Endometrial microvascular endothelial cells (primary cell): ENCODE data around the gene MYO15B. TPM values are rescaled to one million over a fixed set of nuclear protein-coding genes. Genes with fewer than 3 reads are reported as not detected.

ENCODE experiments used
- in situ Hi-C: cut with HindIII; loops from 2 replicates; pipeline ENCODE4 v1.10.0; 2017; ENCODE audit warnings: low sequenced_read_pairs, low pct_unique_long_range_greater_than_20kb; ENCODE audit errors: inconsistent ontology term
- total RNA-seq: library from RNA; depleted of rRNA; stranded (reverse); fragments of >200 nt; gene quantifications from one replicate; pipeline ENCODE4 v1.2.3, GENCODE V29; 2015; ENCODE audit errors: inconsistent ontology term

MYO15B gene
- total RNA-seq, 1 donor from 2014 or later, result under 0.01 TPM

- in situ Hi-C loops, result no loop called here
Observed at GRCh38 chr17:75673487-75673886, 85.9 kb downstream of the MYO15B start.

Other genes with a start within 250 kb of the MYO15B start
- gene GRB2, start 182.1 kb upstream of the MYO15B start, total RNA-seq, result 81.3 TPM
- 40.7 TPM for gene TMEM94, start 131.2 kb upstream of the MYO15B start, total RNA-seq
- gene CASKIN2, start 72.3 kb upstream of the MYO15B start, total RNA-seq, result 24.1 TPM
- gene TSEN54, start 71.3 kb upstream of the MYO15B start, total RNA-seq, result 54.8 TPM
- gene LLGL2, start 62.1 kb upstream of the MYO15B start, total RNA-seq, result 1.2 TPM
- gene SMIM5, start 45.6 kb downstream of the MYO15B start, total RNA-seq, result not detected
- gene RECQL5, start 79.4 kb downstream of the MYO15B start, total RNA-seq, result 9.8 TPM
- gene SAP30BP, start 79.5 kb downstream of the MYO15B start, total RNA-seq, result 107 TPM
- gene ITGB4, start 133.7 kb downstream of the MYO15B start, total RNA-seq, result 2.4 TPM
- 65.8 TPM for gene GALK1, start 177.4 kb downstream of the MYO15B start, total RNA-seq
- gene UNK, start 197.0 kb downstream of the MYO15B start, total RNA-seq, result 53.0 TPM